Measurements from ENCODE around the gene FMNL2. TPM values are rescaled to one million over a fixed set of nuclear protein-coding genes. Genes with fewer than 3 reads are reported as not detected.

The FMNL2 gene
- total RNA-seq, 1 experiment from 2014 or later, result 22.7 TPM

- Histone ChIP-seq H3K36me3 (no peaks in the 10 kb centered on the region), H3K4me1 (no peaks in the 10 kb centered on the region), H3K27ac (no peak overlapping the region), H3K27me3 (no peaks in the 10 kb centered on the region), H3K4me3 (no peak overlapping the region), H3K9me3 (replicated peaks) (no peaks in the 10 kb centered on the region)
- DNase-seq, result no peak
These were observed 158.4 kb downstream of the FMNL2 start for GRCh38 chr2:152493417-152493816.

DNA sequence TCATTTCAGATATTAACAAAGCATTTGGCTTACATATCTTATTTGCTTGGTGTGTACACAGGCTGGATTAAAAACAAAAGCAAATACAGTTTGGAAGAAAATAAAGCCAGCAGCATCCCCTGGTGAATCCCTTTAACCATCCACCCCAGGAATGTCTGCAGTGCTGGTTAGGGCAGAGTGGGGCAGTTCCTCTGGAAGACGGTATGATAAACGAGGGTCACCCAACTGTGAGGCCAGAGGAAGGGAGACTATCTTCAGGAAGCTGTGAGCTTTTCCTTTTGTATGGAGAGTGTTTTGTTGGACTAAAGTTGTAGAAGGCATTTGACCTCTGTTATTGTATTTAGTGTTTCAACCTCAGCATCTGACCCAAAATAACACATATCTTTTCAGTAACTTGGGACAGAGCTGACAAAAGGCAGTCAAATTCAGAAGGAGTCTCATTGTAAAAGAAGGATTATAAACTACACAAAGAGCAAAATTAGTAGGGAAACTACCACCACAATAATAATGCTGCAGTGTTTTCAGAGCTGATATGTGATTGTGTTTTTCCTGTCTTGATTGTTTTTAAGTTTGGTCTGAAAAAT, 159.1 kb downstream of the FMNL2 start:
- no peak for DNase-seq
- Histone ChIP-seq H3K9me3 (replicated peaks) (no peaks in the 10 kb centered on the region), H3K4me1 (no peaks in the 10 kb centered on the region), H3K27ac (no peak overlapping the region), H3K36me3 (no peaks in the 10 kb centered on the region), H3K4me3 (no peak overlapping the region), H3K27me3 (no peaks in the 10 kb centered on the region)

- DNase-seq, result no peak
- no peak overlapping the region for H3K27ac ChIP-seq
- H3K9me3 ChIP-seq (replicated peaks), result no peaks in the 10 kb centered on the region
- H3K27me3 ChIP-seq, result no peaks in the 10 kb centered on the region
- H3K4me3 ChIP-seq, result no peak overlapping the region
- no peaks in the 10 kb centered on the region for H3K4me1 ChIP-seq
- no peaks in the 10 kb centered on the region for H3K36me3 ChIP-seq
These were observed 161.4 kb downstream of the FMNL2 start for GRCh38 chr2:152496371-152496770.

- peak in 1 of 2 experiments; percentile 11 for DNase-seq
These were observed 162.6 kb downstream of the FMNL2 start for GRCh38 chr2:152497481-152498052.

DNA sequence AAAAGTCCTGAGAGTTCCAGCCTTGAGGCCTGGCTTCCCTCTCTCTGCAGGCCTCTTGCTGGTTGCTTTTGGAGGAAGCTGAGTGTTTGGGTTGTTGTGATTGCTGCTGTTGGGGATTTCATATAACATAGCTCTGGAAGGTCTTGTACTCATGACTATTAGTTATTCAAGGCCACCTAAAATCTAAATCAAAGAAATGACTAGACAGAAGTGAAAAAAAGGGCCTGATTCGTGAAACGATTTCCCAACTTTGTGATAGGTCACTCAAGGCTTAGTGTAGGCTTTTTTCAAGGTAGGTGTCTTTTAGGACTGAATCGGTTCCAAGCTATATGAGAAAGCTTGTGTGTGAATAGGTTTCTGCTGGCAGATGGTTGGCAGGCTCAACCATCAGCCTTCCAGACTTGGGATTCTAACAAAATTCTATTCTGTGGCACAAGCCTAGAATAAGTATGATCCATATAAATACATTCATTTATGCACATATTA, 164.4 kb downstream of the FMNL2 start:
- H3K27me3 ChIP-seq, result no peaks in the 10 kb centered on the region
- H3K27ac ChIP-seq, result no peak overlapping the region
- DNase-seq, result no peak
- H3K36me3 ChIP-seq, result no peaks in the 10 kb centered on the region
- no peak overlapping the region for H3K4me3 ChIP-seq
- no peaks in the 10 kb centered on the region for H3K4me1 ChIP-seq
- H3K9me3 ChIP-seq (replicated peaks), result no peaks in the 10 kb centered on the region

More at GRCh38 chr2:152497481-152498052, 162.6 kb downstream of the FMNL2 start:
- Histone ChIP-seq H3K27me3 (no peaks in the 10 kb centered on the region), H3K4me3 (no peak overlapping the region), H3K9me3 (replicated peaks) (no peaks in the 10 kb centered on the region), H3K27ac (no peak overlapping the region), H3K36me3 (no peaks in the 10 kb centered on the region), H3K4me1 (no peaks in the 10 kb centered on the region)

- H3K27ac ChIP-seq, result no peak overlapping the region
These were observed 165.1 kb downstream of the FMNL2 start for GRCh38 chr2:152499896-152500735.

DNA sequence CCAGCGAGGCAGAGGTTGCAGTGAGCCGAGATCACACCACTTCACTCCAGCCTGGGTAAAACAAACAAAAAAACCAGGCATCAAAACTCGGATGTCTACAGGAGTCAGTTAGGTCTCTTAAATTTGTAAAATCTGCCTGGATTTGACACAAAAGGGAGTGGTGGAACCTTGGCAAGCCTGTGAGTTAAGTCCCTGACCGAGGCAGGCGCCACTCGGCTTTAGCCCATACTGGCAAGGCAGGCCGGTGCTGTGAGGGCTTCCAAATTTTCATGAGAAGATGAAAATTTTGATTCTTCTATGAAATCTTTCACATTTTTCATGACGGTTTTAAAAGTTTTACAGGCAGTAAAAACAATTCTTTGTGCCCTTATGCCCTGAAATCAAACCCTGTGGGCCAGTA, 165.8 kb downstream of the FMNL2 start:
- Histone ChIP-seq H3K4me1 (no peaks in the 10 kb centered on the region), H3K27me3 (no peaks in the 10 kb centered on the region), H3K36me3 (no peaks in the 10 kb centered on the region), H3K9me3 (replicated peaks) (no peaks in the 10 kb centered on the region), H3K27ac (no peak overlapping the region), H3K4me3 (no peak overlapping the region)
- DNase-seq, result no peak

More at GRCh38 chr2:152499896-152500735, 165.1 kb downstream of the FMNL2 start:
- Histone ChIP-seq H3K27me3 (no peaks in the 10 kb centered on the region), H3K4me1 (no peaks in the 10 kb centered on the region), H3K4me3 (no peak overlapping the region), H3K9me3 (replicated peaks) (no peaks in the 10 kb centered on the region), H3K36me3 (no peaks in the 10 kb centered on the region)
- DNase-seq, result no peak

DNA sequence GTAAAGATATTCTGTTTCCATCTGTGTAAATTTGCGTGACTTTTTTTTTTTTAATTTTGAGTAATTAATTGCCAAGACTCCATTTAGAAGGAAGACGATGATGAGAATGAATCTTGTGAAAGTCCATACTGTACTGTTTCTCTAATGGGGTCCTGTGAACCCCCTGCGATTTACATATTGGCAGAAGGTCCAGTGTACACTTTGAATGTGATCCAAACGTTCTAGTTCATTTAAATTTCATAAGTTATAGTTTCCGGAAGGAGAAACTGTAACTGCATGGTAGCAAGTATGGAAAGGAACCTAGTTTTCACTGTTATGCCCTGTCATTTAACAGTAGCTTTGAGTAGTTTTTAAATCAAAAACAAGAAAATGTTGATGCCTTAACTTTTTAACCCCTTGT, 166.7 kb downstream of the FMNL2 start:
- no peak for DNase-seq
- H3K27ac ChIP-seq, result no peak overlapping the region
- H3K27me3 ChIP-seq, result no peaks in the 10 kb centered on the region
- no peaks in the 10 kb centered on the region for H3K9me3 ChIP-seq (replicated peaks)
- H3K4me3 ChIP-seq, result no peak overlapping the region
- H3K4me1 ChIP-seq, result no peaks in the 10 kb centered on the region
- no peaks in the 10 kb centered on the region for H3K36me3 ChIP-seq

GRCh38 chr2:152504618-152505017, 169.6 kb downstream of the FMNL2 start:
- no peak overlapping the region for H3K27ac ChIP-seq
- no peaks in the 10 kb centered on the region for H3K9me3 ChIP-seq (replicated peaks)
- no peaks in the 10 kb centered on the region for H3K27me3 ChIP-seq
- no peak overlapping the region for H3K4me3 ChIP-seq
- H3K4me1 ChIP-seq, result peaks cover 8% of the 10 kb centered on the region; the same call in 1 of the 2 replicates
- H3K36me3 ChIP-seq, result no peaks in the 10 kb centered on the region
- no peak for DNase-seq

GRCh38 chr2:152505495-152505906, 170.5 kb downstream of the FMNL2 start:
- H3K4me3 ChIP-seq, result no peak overlapping the region
- H3K9me3 ChIP-seq (replicated peaks), result no peaks in the 10 kb centered on the region
- peaks cover 8% of the 10 kb centered on the region; the same call in 1 of the 2 replicates for H3K4me1 ChIP-seq
- no peak for DNase-seq
- H3K27me3 ChIP-seq, result no peaks in the 10 kb centered on the region
- H3K27ac ChIP-seq, result no peak overlapping the region
- no peaks in the 10 kb centered on the region for H3K36me3 ChIP-seq

GRCh38 chr2:152506843-152507242, 171.9 kb downstream of the FMNL2 start:
- H3K4me3 ChIP-seq, result no peak overlapping the region
- DNase-seq, result no peak
- H3K27ac ChIP-seq, result no peak overlapping the region
- no peaks in the 10 kb centered on the region for H3K36me3 ChIP-seq
- peaks cover 8% of the 10 kb centered on the region; the same call in 1 of the 2 replicates for H3K4me1 ChIP-seq
- no peaks in the 10 kb centered on the region for H3K9me3 ChIP-seq (replicated peaks)
- no peaks in the 10 kb centered on the region for H3K27me3 ChIP-seq

GRCh38 chr2:152507907-152508306, 172.9 kb downstream of the FMNL2 start:
- H3K27ac ChIP-seq, result no peak overlapping the region
- peaks cover 8% of the 10 kb centered on the region; the same call in 1 of the 2 replicates for H3K4me1 ChIP-seq
- DNase-seq, result no peak
- no peaks in the 10 kb centered on the region for H3K36me3 ChIP-seq
- no peaks in the 10 kb centered on the region for H3K9me3 ChIP-seq (replicated peaks)
- no peak overlapping the region for H3K4me3 ChIP-seq
- H3K27me3 ChIP-seq, result no peaks in the 10 kb centered on the region

DNA sequence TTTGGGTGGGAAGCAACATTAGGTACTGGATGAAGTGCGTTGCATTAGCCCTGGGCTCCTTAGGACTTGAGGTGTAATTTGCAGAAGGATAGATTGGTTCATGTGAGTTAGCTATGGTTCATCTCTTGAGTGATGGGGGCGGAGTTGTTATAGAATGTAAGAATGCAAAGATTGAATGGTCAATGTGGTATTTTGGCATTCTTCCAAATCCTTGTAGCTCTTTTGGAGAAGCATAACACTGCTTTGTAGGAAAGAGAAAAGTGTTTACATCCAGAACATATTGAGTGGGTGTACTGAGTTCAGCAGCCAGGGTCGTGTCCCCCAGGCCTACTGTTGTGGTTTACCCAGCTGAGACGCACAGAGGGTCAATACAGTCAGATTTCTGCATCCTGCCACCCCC, 173.5 kb downstream of the FMNL2 start:
- H3K4me1 ChIP-seq, result peaks cover 8% of the 10 kb centered on the region; the same call in 1 of the 2 replicates
- DNase-seq, result peak; percentile 5 to 50

DNA sequence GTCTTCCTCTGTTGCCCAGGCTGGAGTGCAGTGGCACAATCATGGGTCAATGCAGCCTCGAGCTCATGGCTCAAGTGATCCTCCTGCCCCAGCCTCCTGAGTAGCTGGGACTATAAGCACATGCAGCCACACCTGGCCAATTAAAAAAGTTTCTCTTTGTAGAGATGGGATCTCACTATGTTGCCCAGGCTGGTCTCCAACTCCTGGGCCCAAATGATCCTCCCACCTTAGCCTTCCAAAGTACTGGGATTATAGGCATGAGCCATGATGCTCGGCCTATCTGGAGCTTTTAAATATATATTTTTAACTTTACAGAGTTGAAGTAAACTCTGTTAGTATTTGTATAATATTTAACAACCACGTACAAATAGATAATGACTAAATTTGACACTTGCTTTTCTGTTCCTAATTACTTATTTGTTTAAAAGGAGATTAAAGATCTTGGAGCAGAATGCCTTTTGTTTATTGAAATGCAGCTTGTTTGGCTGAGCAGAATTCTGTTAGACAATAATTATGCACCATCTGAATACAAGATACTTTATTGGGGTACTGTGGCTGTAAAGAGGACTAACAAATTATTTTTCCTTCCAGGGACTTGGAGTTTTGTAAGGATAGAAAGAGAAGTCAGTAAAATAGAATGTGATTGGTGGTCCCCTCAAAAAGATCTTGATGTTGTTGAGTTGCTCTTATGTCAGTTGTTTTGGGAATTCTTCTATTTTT, 175.0 kb downstream of the FMNL2 start:
- H3K9me3 ChIP-seq (replicated peaks), result no peaks in the 10 kb centered on the region
- peaks cover 8% of the 10 kb centered on the region; the same call in 1 of the 2 replicates for H3K4me1 ChIP-seq
- H3K27ac ChIP-seq, result no peak overlapping the region
- DNase-seq, result no peak
- no peaks in the 10 kb centered on the region for H3K36me3 ChIP-seq
- H3K4me3 ChIP-seq, result no peak overlapping the region
- H3K27me3 ChIP-seq, result no peaks in the 10 kb centered on the region

More for the DNA sequence above, 173.5 kb downstream of the FMNL2 start:
- no peak overlapping the region for H3K27ac ChIP-seq
- no peaks in the 10 kb centered on the region for H3K27me3 ChIP-seq
- no peaks in the 10 kb centered on the region for H3K9me3 ChIP-seq (replicated peaks)
- no peak overlapping the region for H3K4me3 ChIP-seq
- H3K36me3 ChIP-seq, result no peaks in the 10 kb centered on the region
